ENCODE results near the gene HMGCLL1. TPM values are rescaled to one million over a fixed set of nuclear protein-coding genes. Genes with fewer than 3 reads are reported as not detected.

Gene HMGCLL1
- total RNA-seq (2014; rRNA removed; shearing (Covaris generic)), result not detected in 2 replicates

DNA sequence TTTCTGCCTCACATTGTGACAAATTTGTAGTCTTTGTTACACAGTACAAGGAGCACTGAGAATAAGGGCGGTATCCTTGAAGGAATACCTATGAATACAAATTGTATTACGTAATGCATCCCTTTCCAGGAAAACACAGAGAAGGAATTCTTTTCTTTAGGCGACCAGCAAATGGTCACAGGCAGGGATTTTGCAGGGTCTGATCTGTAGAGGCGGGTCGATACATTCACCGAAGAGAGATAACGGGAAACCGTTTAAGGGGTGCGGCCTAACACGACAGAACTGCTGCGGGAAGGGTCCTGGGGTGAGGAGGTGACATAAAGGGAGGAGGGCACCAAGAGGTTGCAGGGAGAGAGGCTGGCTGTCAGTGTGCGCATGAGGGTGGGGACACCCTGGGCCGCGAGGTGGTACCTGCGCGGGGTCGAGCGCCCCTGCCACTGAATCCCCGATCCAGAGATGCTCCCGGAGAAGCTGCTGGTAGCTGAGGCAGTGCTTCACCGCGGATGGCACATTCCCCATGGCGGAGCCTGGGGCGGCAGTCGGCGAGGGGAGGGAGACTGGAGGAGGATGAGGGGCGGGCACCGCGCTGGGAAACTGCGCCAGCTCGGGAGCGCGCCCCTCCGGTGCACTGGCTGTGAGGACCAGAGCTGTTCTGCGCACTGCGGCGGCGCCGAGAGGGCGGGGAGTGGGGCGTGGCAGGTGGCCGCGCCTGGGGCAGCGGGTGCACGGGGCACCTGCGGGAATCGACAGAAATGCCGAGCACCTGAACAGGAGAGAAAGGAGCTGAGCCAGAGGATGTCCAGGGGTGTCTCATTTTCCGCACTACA, at the start of gene HMGCLL1:
Gene HMGCLL1, minus strand, starts transcription at position 656 of the 827 bp plus-strand sequence. Its CDS starts 137 bp downstream, at position 519.
- H3K27me3 ChIP-seq (replicated peaks), result no peaks in the 10 kb centered on the region
- H3K4me3 ChIP-seq, result no peak within 1 kb of the TSS
- no peaks in the 10 kb centered on the region for H3K9me3 ChIP-seq (replicated peaks)
- H3K4me1 ChIP-seq (replicated peaks), result no peaks in the 10 kb centered on the region
- no peaks in the 10 kb centered on the region for H3K36me3 ChIP-seq
- no peak within 1 kb of the TSS for H3K27ac ChIP-seq
- DNase-seq (ENCODE audit: low read depth in 1 of 2, low spot score in 2 of 2), result no peak

DNA sequence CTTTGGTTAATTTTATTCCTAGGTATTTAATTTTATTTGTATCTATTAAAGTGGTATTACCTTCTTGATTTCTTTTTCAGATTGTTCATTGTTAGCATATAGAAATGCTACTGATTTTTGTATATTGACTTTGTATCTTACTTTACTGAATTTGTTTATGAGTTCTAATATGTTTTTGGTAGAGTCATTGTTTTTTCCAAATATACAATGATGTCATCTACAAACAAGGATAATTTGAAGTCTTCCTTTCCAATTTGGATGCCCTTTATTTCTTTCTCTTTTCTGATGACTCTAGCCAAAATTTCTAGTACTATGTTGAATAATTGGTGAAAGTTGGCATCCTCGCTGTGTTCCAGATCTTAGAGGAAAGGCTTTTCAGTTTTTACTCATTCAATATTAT, 43.0 kb upstream of the HMGCLL1 start:
- H3K27me3 ChIP-seq (replicated peaks), result no peaks in the 10 kb centered on the region
- no peaks in the 10 kb centered on the region for H3K36me3 ChIP-seq
- no peak for DNase-seq (ENCODE audit: low read depth in 1 of 2, low spot score in 2 of 2)

DNA sequence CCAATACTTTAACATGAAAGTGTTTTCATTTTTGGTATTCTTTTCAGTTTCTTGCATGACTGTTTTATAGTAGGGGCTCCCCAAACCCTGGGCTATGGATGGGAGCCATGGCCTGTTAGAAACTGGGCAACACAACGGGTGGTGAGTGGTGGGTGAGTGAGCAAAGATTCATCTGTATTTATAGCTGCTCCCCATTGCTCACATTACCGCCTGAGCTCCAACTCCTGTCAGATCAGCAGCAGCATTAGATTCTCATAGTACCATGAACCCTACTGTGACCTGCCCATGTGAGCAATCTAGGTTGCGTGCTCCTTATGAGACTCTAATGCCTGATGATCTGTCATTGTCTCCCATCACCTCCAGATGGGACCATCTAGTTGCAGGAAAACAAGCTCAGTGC, 42.3 kb upstream of the HMGCLL1 start:
- H3K4me1 ChIP-seq (replicated peaks), result no peaks in the 10 kb centered on the region

More for the DNA sequence above, 43.0 kb upstream of the HMGCLL1 start:
- Histone ChIP-seq H3K27ac (no peak overlapping the region), H3K4me3 (no peak overlapping the region), H3K9me3 (replicated peaks) (no peaks in the 10 kb centered on the region), H3K4me1 (replicated peaks) (no peaks in the 10 kb centered on the region)

DNA sequence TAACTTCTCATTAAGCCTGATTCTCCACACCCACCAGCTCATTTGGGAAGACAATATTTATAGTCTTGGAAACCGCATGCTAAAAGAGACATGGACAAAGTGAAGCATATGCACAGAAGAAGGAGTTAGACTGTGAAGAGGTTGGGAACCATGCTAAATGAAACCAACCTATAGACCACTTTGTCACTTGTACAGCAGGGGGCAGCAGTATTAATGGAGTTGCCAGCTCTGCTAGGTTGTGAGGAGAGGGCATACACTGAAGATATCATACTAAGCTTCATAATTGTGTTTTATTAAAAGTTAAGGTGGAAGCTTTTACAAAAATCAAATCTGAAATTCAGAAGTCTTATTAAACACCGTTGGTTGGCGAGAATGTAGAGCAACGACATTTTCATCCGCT, 38.3 kb upstream of the HMGCLL1 start:
- DNase-seq (ENCODE audit: low read depth in 1 of 2, low spot score in 2 of 2), result peak in 1 of 2 experiments; percentile 43
- H3K36me3 ChIP-seq, result no peaks in the 10 kb centered on the region
- no peak overlapping the region for H3K4me3 ChIP-seq
- no peaks in the 10 kb centered on the region for H3K9me3 ChIP-seq (replicated peaks)
- no peak overlapping the region for H3K27ac ChIP-seq
- H3K4me1 ChIP-seq (replicated peaks), result no peaks in the 10 kb centered on the region
- H3K27me3 ChIP-seq (replicated peaks), result no peaks in the 10 kb centered on the region

More for the DNA sequence above, 42.3 kb upstream of the HMGCLL1 start:
- no peaks in the 10 kb centered on the region for H3K9me3 ChIP-seq (replicated peaks)
- H3K27me3 ChIP-seq (replicated peaks), result no peaks in the 10 kb centered on the region
- H3K36me3 ChIP-seq, result no peaks in the 10 kb centered on the region
- no peak overlapping the region for H3K4me3 ChIP-seq
- H3K27ac ChIP-seq, result no peak overlapping the region
- no peak for DNase-seq (ENCODE audit: low read depth in 1 of 2, low spot score in 2 of 2)

DNA sequence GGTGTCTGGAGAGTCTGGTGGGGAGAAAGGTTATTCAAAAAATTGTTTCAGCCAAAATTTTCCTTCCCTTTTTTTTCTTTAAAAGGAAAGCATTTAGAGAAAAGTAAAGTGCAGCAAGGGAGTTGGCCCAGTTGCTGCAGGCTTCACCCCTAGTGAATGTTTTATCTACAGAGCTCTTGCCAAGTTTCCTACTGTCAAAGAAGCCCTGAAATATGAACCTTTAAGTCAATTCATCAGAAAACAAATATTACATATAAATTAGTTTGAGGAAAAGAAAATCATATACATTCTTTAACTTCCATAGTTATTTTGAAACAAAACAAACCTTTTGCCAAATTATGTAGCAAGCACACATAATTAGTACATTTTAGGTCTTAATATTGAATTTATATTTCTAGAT, 25.0 kb upstream of the HMGCLL1 start:
- H3K36me3 ChIP-seq, result no peaks in the 10 kb centered on the region
- no peak overlapping the region for H3K27ac ChIP-seq
- no peaks in the 10 kb centered on the region for H3K27me3 ChIP-seq (replicated peaks)
- H3K4me3 ChIP-seq, result no peak overlapping the region
- no peaks in the 10 kb centered on the region for H3K4me1 ChIP-seq (replicated peaks)
- DNase-seq (ENCODE audit: low read depth in 1 of 2, low spot score in 2 of 2), result no peak
- no peaks in the 10 kb centered on the region; the same call in 1 of the 2 replicates for H3K9me3 ChIP-seq (replicated peaks)

DNA sequence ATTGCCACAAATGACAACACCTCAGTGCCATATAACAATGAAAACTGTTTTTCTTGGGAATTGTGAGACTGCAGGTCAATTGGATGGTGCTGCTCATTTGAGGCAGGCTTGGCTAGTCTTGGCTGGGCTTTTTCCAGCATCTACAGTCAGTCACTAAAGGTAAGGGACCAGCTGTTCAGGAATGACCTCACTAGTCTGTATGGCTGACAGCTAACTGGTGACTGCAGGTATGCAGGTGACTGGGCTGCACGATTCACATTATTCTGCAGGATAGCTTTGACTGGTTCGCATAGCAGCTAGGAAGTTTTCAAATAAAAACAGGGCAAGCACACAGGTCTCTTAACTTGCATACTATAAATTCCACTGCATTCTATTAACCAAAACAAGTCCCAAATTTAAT, 22.1 kb upstream of the HMGCLL1 start:
- no peaks in the 10 kb centered on the region for H3K4me1 ChIP-seq (replicated peaks)
- H3K9me3 ChIP-seq (replicated peaks), result no peaks in the 10 kb centered on the region; the same call in 1 of the 2 replicates
- H3K36me3 ChIP-seq, result no peaks in the 10 kb centered on the region
- H3K27ac ChIP-seq, result no peak overlapping the region
- H3K27me3 ChIP-seq (replicated peaks), result no peaks in the 10 kb centered on the region
- DNase-seq (ENCODE audit: low read depth in 1 of 2, low spot score in 2 of 2), result no peak
- H3K4me3 ChIP-seq, result no peak overlapping the region

DNA sequence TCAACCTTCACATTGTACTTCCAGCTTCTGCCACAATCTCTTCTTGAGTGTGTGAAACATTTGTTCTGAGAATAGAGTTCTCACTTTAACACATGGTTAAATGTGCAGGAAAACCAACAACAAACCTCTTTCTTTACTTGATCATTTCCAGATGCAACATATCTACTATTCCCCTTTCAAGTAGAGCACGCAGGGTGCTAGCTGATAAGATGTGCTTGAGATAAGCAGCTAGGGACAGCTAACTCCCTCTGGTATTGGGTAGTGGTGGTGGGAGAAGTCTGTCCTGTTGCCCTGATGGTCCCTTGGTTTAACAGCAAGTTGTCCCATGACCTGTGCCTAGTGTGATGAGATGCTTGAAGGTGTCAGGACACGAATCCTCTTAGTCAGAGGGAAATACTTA, 15.4 kb upstream of the HMGCLL1 start:
- no peak for DNase-seq (ENCODE audit: low read depth in 1 of 2, low spot score in 2 of 2)
- Histone ChIP-seq H3K4me3 (no peak overlapping the region), H3K9me3 (replicated peaks) (no peaks in the 10 kb centered on the region), H3K36me3 (no peaks in the 10 kb centered on the region), H3K4me1 (replicated peaks) (no peaks in the 10 kb centered on the region), H3K27me3 (replicated peaks) (no peaks in the 10 kb centered on the region), H3K27ac (no peak overlapping the region)

DNA sequence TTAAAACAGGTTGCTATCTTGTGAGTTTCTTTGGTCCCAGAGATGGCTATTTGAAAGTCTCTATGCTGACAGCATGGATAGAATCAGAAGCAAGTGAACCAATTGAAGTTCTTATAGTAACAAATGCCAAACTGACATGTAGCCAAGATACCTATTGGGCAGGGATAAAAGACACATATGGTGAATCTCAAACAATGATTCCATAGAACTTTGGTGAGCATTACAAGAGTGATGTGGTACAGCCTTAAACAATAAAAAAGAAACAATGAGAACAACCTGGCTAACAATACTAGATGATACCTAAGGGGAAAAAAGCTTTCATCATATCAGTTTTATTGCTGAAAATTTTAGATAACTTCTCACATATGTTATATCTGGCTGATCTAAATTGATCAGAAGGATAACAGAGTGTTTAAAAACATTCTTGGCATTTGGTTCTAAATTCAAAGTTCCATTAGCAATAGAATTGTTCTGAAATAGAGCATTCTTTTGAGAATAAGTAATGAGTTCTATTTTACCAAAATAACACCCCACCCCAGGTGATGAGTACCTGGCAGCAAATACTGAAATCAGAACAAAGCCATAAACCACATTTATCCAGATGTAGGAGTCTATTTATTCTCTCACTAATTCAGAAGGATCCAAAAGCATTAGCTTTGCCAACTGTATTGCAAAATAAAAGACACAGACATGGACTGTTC, 5.8 kb upstream of the HMGCLL1 start:
- no peaks in the 10 kb centered on the region for H3K9me3 ChIP-seq (replicated peaks)
- no peaks in the 10 kb centered on the region for H3K4me1 ChIP-seq (replicated peaks)
- DNase-seq (ENCODE audit: low read depth in 1 of 2, low spot score in 2 of 2), result no peak
- H3K27ac ChIP-seq, result no peak overlapping the region
- H3K27me3 ChIP-seq (replicated peaks), result no peaks in the 10 kb centered on the region
- no peak overlapping the region for H3K4me3 ChIP-seq
- no peaks in the 10 kb centered on the region for H3K36me3 ChIP-seq

DNA sequence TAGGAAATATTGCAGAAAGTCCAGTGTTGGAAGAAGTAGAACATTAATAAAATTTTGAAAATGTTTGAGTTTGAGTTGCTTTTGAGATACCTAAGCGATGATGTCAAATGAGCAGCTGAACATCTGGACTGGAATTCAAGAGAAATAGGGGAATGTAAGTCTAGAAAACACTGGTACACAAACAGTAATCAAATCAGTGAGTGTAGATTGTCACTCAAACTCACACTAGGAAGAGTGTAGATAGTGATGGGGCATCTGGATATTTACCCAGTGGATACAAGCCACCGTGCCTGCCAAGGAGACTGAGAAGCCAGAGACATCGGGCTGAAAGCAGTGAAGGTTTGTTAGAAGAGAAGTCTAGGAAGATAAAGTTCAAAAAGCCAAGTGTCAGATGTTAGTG, 2.2 kb downstream of the HMGCLL1 start:
- no peaks in the 10 kb centered on the region for H3K36me3 ChIP-seq
- H3K4me1 ChIP-seq (replicated peaks), result no peaks in the 10 kb centered on the region
- no peaks in the 10 kb centered on the region for H3K27me3 ChIP-seq (replicated peaks)
- no peak overlapping the region for H3K4me3 ChIP-seq
- DNase-seq (ENCODE audit: low read depth in 1 of 2, low spot score in 2 of 2), result no peak
- H3K9me3 ChIP-seq (replicated peaks), result no peaks in the 10 kb centered on the region
- H3K27ac ChIP-seq, result no peak overlapping the region

DNA sequence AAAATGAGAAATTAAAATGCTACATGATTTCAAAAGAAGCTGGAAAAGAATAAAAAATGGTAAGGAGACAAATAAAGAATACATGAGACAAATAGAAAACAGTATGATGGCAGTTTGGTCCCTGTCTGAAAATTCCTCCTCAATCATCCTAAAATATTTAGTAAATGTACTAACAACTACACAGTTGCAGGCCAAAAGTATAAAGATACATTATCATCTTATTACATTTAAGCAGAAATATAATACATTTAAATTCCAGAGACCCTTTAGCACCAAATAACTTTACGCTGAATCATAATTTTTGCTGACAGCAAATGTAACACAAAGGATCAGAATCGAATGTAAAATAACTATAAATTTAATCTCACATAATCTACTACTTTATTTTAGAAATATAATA, 4.4 kb downstream of the HMGCLL1 start:
- no peaks in the 10 kb centered on the region for H3K9me3 ChIP-seq (replicated peaks)
- no peaks in the 10 kb centered on the region for H3K4me1 ChIP-seq (replicated peaks)
- H3K36me3 ChIP-seq, result no peaks in the 10 kb centered on the region
- H3K27me3 ChIP-seq (replicated peaks), result no peaks in the 10 kb centered on the region
- no peak overlapping the region for H3K4me3 ChIP-seq
- H3K27ac ChIP-seq, result no peak overlapping the region
- DNase-seq (ENCODE audit: low read depth in 1 of 2, low spot score in 2 of 2), result no peak

DNA sequence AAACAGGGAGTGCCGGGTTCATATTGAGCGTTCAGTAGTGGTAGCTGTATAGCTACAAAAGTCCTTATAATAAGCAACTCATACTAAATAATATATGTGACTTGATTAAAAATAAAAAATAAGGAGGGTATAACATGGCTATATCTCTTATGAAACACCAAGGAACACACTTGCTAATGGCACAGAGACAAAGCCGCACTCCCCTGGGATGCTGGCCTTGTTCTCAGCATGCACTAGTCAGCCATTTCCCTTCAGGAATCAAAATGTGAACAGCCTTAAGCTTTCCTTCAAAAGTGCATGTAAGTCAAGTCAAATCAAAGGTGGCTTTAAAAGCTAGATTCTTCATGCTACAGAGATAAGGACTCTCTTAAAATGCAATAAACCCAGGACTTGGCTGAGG, 9.4 kb downstream of the HMGCLL1 start:
- H3K9me3 ChIP-seq (replicated peaks), result no peaks in the 10 kb centered on the region
- no peak overlapping the region for H3K4me3 ChIP-seq
- H3K27me3 ChIP-seq (replicated peaks), result no peaks in the 10 kb centered on the region
- H3K27ac ChIP-seq, result no peak overlapping the region
- no peak for DNase-seq (ENCODE audit: low read depth in 1 of 2, low spot score in 2 of 2)
- no peaks in the 10 kb centered on the region for H3K4me1 ChIP-seq (replicated peaks)
- no peaks in the 10 kb centered on the region for H3K36me3 ChIP-seq

DNA sequence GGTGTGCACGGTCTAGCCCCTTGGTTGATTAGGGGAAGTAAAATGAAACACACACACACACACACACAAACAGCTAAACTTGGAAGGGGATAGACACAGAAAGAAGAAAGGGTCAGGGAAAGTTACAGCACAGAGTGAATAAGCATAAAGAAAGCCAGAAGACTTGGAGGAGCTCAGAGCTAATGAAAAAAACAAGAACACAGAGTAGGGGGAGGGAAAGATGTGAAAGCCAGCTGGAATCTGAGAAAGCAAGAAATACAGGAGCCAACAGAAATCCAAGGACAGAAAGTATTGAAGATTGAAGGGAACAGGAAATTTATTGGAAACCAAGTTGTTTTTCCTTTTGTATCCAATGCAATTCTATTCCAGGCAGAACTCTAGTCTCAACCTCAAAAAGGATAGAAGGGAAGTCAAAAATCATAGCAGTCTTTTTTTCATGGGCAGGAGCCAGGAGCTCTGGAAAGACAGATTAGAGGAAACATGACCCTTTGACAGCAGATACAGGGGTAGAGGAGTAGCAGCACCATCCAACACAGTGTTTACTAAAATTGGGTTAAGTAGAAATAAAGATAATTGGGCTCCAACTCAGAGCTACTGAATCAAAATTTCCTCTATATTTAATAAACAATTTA, 10.1 kb downstream of the HMGCLL1 start:
- H3K4me1 ChIP-seq (replicated peaks), result no peaks in the 10 kb centered on the region
- no peak for DNase-seq (ENCODE audit: low read depth in 1 of 2, low spot score in 2 of 2)

DNA sequence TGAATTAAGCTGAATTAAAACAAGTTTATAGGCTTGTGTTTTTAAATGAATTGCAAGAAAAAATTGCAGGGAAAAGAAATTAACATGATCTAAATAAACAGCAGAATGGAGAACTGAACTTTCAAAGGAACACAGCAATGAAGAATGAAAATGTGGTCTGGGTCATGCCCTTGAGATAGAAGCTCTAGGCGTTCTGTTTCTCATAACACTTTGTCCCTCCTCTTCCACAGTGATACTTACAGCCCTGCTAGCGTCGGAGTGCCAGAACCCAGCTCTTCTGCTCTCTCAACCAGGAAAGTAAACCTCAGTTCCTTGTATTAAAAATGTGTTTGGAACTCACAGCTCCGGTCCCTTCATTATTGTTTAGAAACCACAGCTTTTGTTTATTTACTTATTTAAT, 11.4 kb downstream of the HMGCLL1 start:
- no peaks in the 10 kb centered on the region for H3K4me1 ChIP-seq (replicated peaks)
- no peaks in the 10 kb centered on the region for H3K36me3 ChIP-seq
- no peaks in the 10 kb centered on the region for H3K9me3 ChIP-seq (replicated peaks)
- no peak overlapping the region for H3K27ac ChIP-seq
- no peak for DNase-seq (ENCODE audit: low read depth in 1 of 2, low spot score in 2 of 2)
- no peaks in the 10 kb centered on the region for H3K27me3 ChIP-seq (replicated peaks)
- no peak overlapping the region for H3K4me3 ChIP-seq

More for the DNA sequence above, 10.1 kb downstream of the HMGCLL1 start:
- Histone ChIP-seq H3K9me3 (replicated peaks) (no peaks in the 10 kb centered on the region), H3K4me3 (no peak overlapping the region), H3K27ac (no peak overlapping the region), H3K27me3 (replicated peaks) (no peaks in the 10 kb centered on the region), H3K36me3 (no peaks in the 10 kb centered on the region)
